Caco-2 (cell line): ENCODE measurements around the gene CTNNA2. TPM values are rescaled to one million over a fixed set of nuclear protein-coding genes. Genes with fewer than 3 reads are reported as not detected.

Experiments
- BruUV-seq: library from RNA; stranded (reverse); fragments of 400-500 nt; replicated peaks from 2 replicates; lab custom pipeline; 2021; lab: Mats Ljungman, UMichigan
- CTCF ChIA-PET: fragments of 300-600 bp; sonication (Branson Sonifier 250); formaldehyde crosslinking; loops from one replicate; lab custom pipeline; 2022; ENCODE audit warnings: antibody characterized with exemption; lab: Charles Lee
- POLR2A ChIA-PET: fragments of 300-600 bp; sonication (Branson Sonifier 250); formaldehyde crosslinking; loops from one replicate; lab custom pipeline; 2022; ENCODE audit warnings: antibody characterized with exemption; lab: Charles Lee
- DNase-seq, 2 experiments: peaks; one replicate each; pipeline versions ENCODE4 v3.0.0 to v3.0.0-alpha.2; 2020 to 2022
- H3K27me3 ChIP-seq: replicated peaks from 2 replicates; pipeline ENCODE4 v1.6.0; 2011; ENCODE audit warnings: low read length; ENCODE audit not compliant: control insufficient read depth, insufficient read depth
- H3K36me3 ChIP-seq: 2 replicates; pipeline ENCODE4 v1.5.1; 2011; ENCODE audit warnings: low read length; ENCODE audit not compliant: control insufficient read depth, insufficient read depth
- H3K4me1 ChIP-seq: fragments of 250-450 bp; sonication (Bioruptor Pico); 2 replicates; pipeline ENCODE4 v1.5.1; 2020; ENCODE audit warnings: mild to moderate bottlenecking
- H3K4me3 ChIP-seq: 2 replicates; pipeline ENCODE4 v1.5.1; 2011; ENCODE audit warnings: low read depth, mild to moderate bottlenecking, control low read depth, low read length
- H3K9me3 ChIP-seq: fragments of 250-450 bp; sonication (Bioruptor Pico); 2 replicates; pipeline ENCODE4 v1.5.1; 2020; ENCODE audit warnings: mild to moderate bottlenecking, moderate library complexity
- H3K27ac Mint-ChIP-seq: one replicate; pipeline ENCODE4 v1.8.0; 2022; ENCODE audit warnings: mixed read lengths; ENCODE audit not compliant: unreplicated experiment
- H3K27me3 Mint-ChIP-seq: one replicate; pipeline ENCODE4 v1.8.0; 2022; ENCODE audit warnings: mixed read lengths; ENCODE audit not compliant: insufficient read depth, unreplicated experiment
- H3K36me3 Mint-ChIP-seq: one replicate; pipeline ENCODE4 v1.8.0; 2022; ENCODE audit warnings: mild to moderate bottlenecking, mixed read lengths; ENCODE audit not compliant: insufficient read depth, unreplicated experiment
- H3K4me1 Mint-ChIP-seq: one replicate; pipeline ENCODE4 v1.8.0; 2022; ENCODE audit warnings: low read depth, mixed read lengths; ENCODE audit not compliant: unreplicated experiment
- H3K4me3 Mint-ChIP-seq: one replicate; pipeline ENCODE4 v1.8.0; 2022; ENCODE audit warnings: mild to moderate bottlenecking, moderate library complexity, mixed read lengths; ENCODE audit not compliant: unreplicated experiment
- H3K9me3 Mint-ChIP-seq: one replicate; pipeline ENCODE4 v1.8.0; 2022; ENCODE audit warnings: mixed read lengths; ENCODE audit not compliant: unreplicated experiment
- CTCF ChIP-seq, 2 experiments: fragments of 200-600 bp in 1 of 2; IDR thresholded peaks; 1 replicate in 1 of 2; 2 replicates in 1 of 2; pipeline versions ENCODE4 v1.5.1 to v1.8.0; 2011 to 2022; ENCODE audit warnings: antibody characterized with exemption in 1 of 2, control low read depth in 1 of 2, inconsistent platforms in 1 of 2, low read depth in 1 of 2, low read length in 1 of 2, mild to moderate bottlenecking in 1 of 2, moderate library complexity in 1 of 2; ENCODE audit not compliant: insufficient read depth in 1 of 2, severe bottlenecking in 1 of 2, unreplicated experiment in 1 of 2
- intact Hi-C: fragments of 100-400 bp; cut with micrococcal nuclease; formaldehyde crosslinking; loops from one replicate; pipeline ENCODE4 v1.10.0; 2022; ENCODE audit not compliant: unreplicated experiment
- total RNA-seq: library from RNA; stranded (reverse); gene quantifications from 2 replicates; pipeline ENCODE4 v1.2.3, GENCODE V29; 2022

Gene CTNNA2
- total RNA-seq, 1 experiment from 2014 or later: not detected

- Mint-ChIP-seq H3K9me3 (no peaks in the 10 kb centered on the region), H3K36me3 (no peaks in the 10 kb centered on the region), H3K4me1 (no peaks in the 10 kb centered on the region), H3K4me3 (no peak overlapping the region), H3K27ac (no peak overlapping the region), H3K27me3 (peaks cover 17% of the 10 kb centered on the region)
- CTCF ChIA-PET: no interaction called here
- DNase-seq: no peak
- Histone ChIP-seq H3K27me3 (no peaks in the 10 kb centered on the region), H3K4me3 (no peak overlapping the region), H3K9me3 (no peaks in the 10 kb centered on the region), H3K36me3 (no peaks in the 10 kb centered on the region), H3K4me1 (no peaks in the 10 kb centered on the region)
- BruUV-seq: no TSS peak
- POLR2A ChIA-PET: no interaction called here
- TF ChIP-seq CTCF (IDR thresholded peaks at IDR 0.05; ENCODE audit: insufficient read depth in 1 of 2, low read depth in 1 of 2, low read length in 1 of 2, severe bottlenecking in 1 of 2, unreplicated experiment in 1 of 2): no peak
- intact Hi-C loops: no loop called here
Observed at GRCh38 chr2:79758749-79759282, 246.0 kb downstream of the CTNNA2 start.

- no peaks in the 10 kb centered on the region for H3K9me3 Mint-ChIP-seq
- Histone ChIP-seq H3K9me3 (no peaks in the 10 kb centered on the region), H3K4me1 (no peaks in the 10 kb centered on the region), H3K27me3 (no peaks in the 10 kb centered on the region; the same call in 1 of the 2 replicates), H3K36me3 (no peaks in the 10 kb centered on the region), H3K4me3 (no peak overlapping the region)
- no peaks in the 10 kb centered on the region for H3K36me3 Mint-ChIP-seq
- intact Hi-C loops: no loop called here
- TF ChIP-seq CTCF (IDR thresholded peaks at IDR 0.05; ENCODE audit: insufficient read depth in 1 of 2, low read depth in 1 of 2, low read length in 1 of 2, severe bottlenecking in 1 of 2, unreplicated experiment in 1 of 2): no peak
- H3K4me1 Mint-ChIP-seq: no peaks in the 10 kb centered on the region
- DNase-seq: no peak
- POLR2A ChIA-PET: no interaction called here
- no TSS peak for BruUV-seq
- H3K27me3 Mint-ChIP-seq: peaks cover 13% of the 10 kb centered on the region
- H3K27ac Mint-ChIP-seq: no peak overlapping the region
- CTCF ChIA-PET: no interaction called here
- H3K4me3 Mint-ChIP-seq: no peak overlapping the region
Observed at GRCh38 chr2:79770926-79771325, 258.1 kb downstream of the CTNNA2 start.

GRCh38 chr2:79771493-79771892 lies 258.6 kb downstream of the CTNNA2 start:
- Mint-ChIP-seq H3K27ac (no peak overlapping the region), H3K27me3 (peaks cover 13% of the 10 kb centered on the region), H3K36me3 (no peaks in the 10 kb centered on the region), H3K4me3 (no peak overlapping the region), H3K9me3 (no peaks in the 10 kb centered on the region), H3K4me1 (no peaks in the 10 kb centered on the region)
- Histone ChIP-seq H3K4me1 (no peaks in the 10 kb centered on the region), H3K9me3 (no peaks in the 10 kb centered on the region), H3K27me3 (no peaks in the 10 kb centered on the region; the same call in 1 of the 2 replicates), H3K4me3 (no peak overlapping the region), H3K36me3 (no peaks in the 10 kb centered on the region)
- intact Hi-C loops: no loop called here
- DNase-seq: no peak
- no TSS peak for BruUV-seq
- ChIA-PET CTCF (no interaction called here), POLR2A (no interaction called here)
- no peak for TF ChIP-seq CTCF (IDR thresholded peaks at IDR 0.05; ENCODE audit: insufficient read depth in 1 of 2, low read depth in 1 of 2, low read length in 1 of 2, severe bottlenecking in 1 of 2, unreplicated experiment in 1 of 2)
